CD4-positive, alpha-beta memory T cell (primary cell): ENCODE measurements around the gene MTPN. TPM values are rescaled to one million over a fixed set of nuclear protein-coding genes. Genes with fewer than 3 reads are reported as not detected.

Source experiments
- CTCF ChIA-PET: fragments of 350-600 bp; sonication (Branson Sonifier 250); formaldehyde crosslinking; loops from one replicate; lab custom pipeline; 2021; ENCODE audit warnings: inconsistent platforms; ENCODE audit not compliant: partially characterized antibody; lab: Charles Lee
- POLR2A ChIA-PET: fragments of 350-600 bp; sonication (Branson Sonifier 250); formaldehyde crosslinking; loops from one replicate; lab custom pipeline; 2021; ENCODE audit not compliant: partially characterized antibody; lab: Charles Lee
- DNase-seq, 5 donors: peaks; one replicate each; pipeline versions ENCODE4 v3.0.0 to v3.0.0-alpha.2; 2020 to 2022; ENCODE audit warnings: mixed read lengths in 1 of 5
- H3K27ac ChIP-seq: one replicate; pipeline ENCODE4 v1.7.0; 2013; ENCODE audit warnings: low read depth, low read length
- H3K27me3 ChIP-seq: 2 replicates; pipeline ENCODE4 v1.7.0; 2013; ENCODE audit warnings: mild to moderate bottlenecking, low read length, moderate library complexity; ENCODE audit not compliant: insufficient read depth
- H3K36me3 ChIP-seq: 2 replicates; pipeline ENCODE4 v1.7.0; 2013; ENCODE audit warnings: mild to moderate bottlenecking, low read length, moderate library complexity; ENCODE audit not compliant: insufficient read depth
- H3K4me1 ChIP-seq: 2 replicates; pipeline ENCODE4 v1.7.0; 2013; ENCODE audit warnings: mild to moderate bottlenecking, low read length, moderate library complexity; ENCODE audit not compliant: insufficient read depth
- H3K4me3 ChIP-seq, 2 donors: one replicate each; pipeline ENCODE4 v1.7.0; 2013; ENCODE audit warnings: low read length in 2 of 2, mild to moderate bottlenecking in 1 of 2
- H3K9me3 ChIP-seq, 2 donors: one replicate each; pipeline ENCODE4 v1.7.0; 2013; ENCODE audit warnings: low read length in 2 of 2, control low read depth in 1 of 2; ENCODE audit not compliant: control insufficient read depth in 1 of 2
- H3K27ac Mint-ChIP-seq, 7 donors: one replicate each; pipeline ENCODE4 v1.8.0; 2020 to 2021; ENCODE audit warnings: mixed read lengths in 7 of 7, mild to moderate bottlenecking in 6 of 7, inconsistent platforms in 3 of 7, moderate library complexity in 3 of 7
- H3K27me3 Mint-ChIP-seq, 2 donors: one replicate each; pipeline ENCODE4 v1.8.0; 2020 to 2021; ENCODE audit warnings: mixed read lengths in 2 of 2
- H3K36me3 Mint-ChIP-seq, 2 donors: one replicate each; pipeline ENCODE4 v1.8.0; 2020 to 2021; ENCODE audit warnings: mixed read lengths in 2 of 2, inconsistent platforms in 1 of 2, mild to moderate bottlenecking in 1 of 2
- H3K4me1 Mint-ChIP-seq, 4 donors: one replicate each; pipeline ENCODE4 v1.8.0; 2020 to 2021; ENCODE audit warnings: mixed read lengths in 4 of 4, mild to moderate bottlenecking in 1 of 4
- H3K4me3 Mint-ChIP-seq, 8 donors: one replicate each; pipeline ENCODE4 v1.8.0; 2020 to 2021; ENCODE audit warnings: mixed read lengths in 8 of 8, mild to moderate bottlenecking in 7 of 8, moderate library complexity in 6 of 8, inconsistent platforms in 3 of 8
- H3K9me3 Mint-ChIP-seq, 8 donors: one replicate each; pipeline ENCODE4 v1.8.0; 2020 to 2021; ENCODE audit warnings: mixed read lengths in 8 of 8, mild to moderate bottlenecking in 5 of 8, inconsistent platforms in 3 of 8, moderate library complexity in 1 of 8
- intact Hi-C: fragments of 100-400 bp; cut with micrococcal nuclease; formaldehyde crosslinking; loops from one replicate; pipeline ENCODE4 v1.15.1; 2023
- polyA plus RNA-seq, 2 donors: library from polyadenylated mRNA; unstranded; fragments of 300-500 nt; fragmentation: Illumina TruSeq; gene quantifications; one replicate each; pipeline ENCODE4 v1.2.3, GENCODE V29; 2021
- total RNA-seq, 2 experiments: library from RNA; stranded (reverse); gene quantifications; one replicate each; pipeline ENCODE4 v1.2.3, GENCODE V29; 2021

MTPN gene
- total and polyA plus RNA-seq, 4 experiments from 2014 or later, result 63.6 to 105 (median 83.8) TPM

DNA sequence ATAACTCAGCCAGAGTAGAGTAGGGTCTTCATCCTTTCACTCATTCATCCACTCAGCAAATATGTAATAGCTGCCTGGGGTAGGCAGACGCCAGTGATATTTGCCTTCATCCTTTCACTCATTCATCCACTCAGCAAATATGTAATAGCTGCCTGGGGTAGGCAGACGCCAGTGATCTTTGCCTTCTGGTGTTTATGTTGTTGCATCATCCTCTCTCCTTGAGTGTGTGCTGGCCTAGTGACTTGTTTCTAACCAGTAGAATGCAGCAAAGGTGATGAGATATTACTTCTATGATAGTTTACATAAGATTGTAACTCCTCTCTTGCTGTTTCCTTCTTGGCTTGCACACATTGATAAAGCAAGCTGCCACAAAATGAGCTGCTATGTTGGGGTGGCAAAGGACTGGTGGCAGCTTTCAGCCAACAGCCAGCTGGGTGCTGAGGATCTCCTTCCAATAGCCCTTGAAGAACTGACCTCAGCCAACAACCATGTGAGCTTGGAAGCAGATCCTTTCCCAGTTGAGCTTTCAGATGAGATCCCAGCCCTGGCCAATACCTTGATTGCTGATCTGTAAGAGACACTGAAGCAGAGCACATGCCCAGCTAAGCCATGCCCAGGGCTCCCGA lies 23.2 kb upstream of the MTPN start:
- intact Hi-C loops, result no loop called here
- H3K27me3 Mint-ChIP-seq, result no peaks in the 10 kb centered on the region
- H3K27ac ChIP-seq, result no peak overlapping the region
- H3K4me1 Mint-ChIP-seq, result no peaks in the 10 kb centered on the region
- POLR2A ChIA-PET, result interaction anchor here (0.6 kb wide), 1 partner anchor 8 kb away, joined by 3 read pairs; no protein-coding TSS in a partner anchor
- H3K36me3 ChIP-seq, result no peaks in the 10 kb centered on the region
- CTCF ChIA-PET, result interaction anchor here (1.1 to 4.4 kb wide), 7 partner anchors 9 to 355 kb away, joined by 3 to 29 read pairs (median 5); partner anchors contain the start of gene STMP1
- H3K4me3 ChIP-seq, result no peak overlapping the region
- H3K4me1 ChIP-seq, result no peaks in the 10 kb centered on the region
- H3K36me3 Mint-ChIP-seq, result peaks cover 4 to 26% of the 10 kb centered on the region in 2 donors
- no peaks in the 10 kb centered on the region for H3K9me3 ChIP-seq
- H3K4me3 Mint-ChIP-seq, result no peak overlapping the region
- DNase-seq, result no peak
- H3K27me3 ChIP-seq, result no peaks in the 10 kb centered on the region
- no peak overlapping the region for H3K27ac Mint-ChIP-seq
- H3K9me3 Mint-ChIP-seq, result peaks cover 0 to 2% (median 0%) of the 10 kb centered on the region in 8 donors

DNA sequence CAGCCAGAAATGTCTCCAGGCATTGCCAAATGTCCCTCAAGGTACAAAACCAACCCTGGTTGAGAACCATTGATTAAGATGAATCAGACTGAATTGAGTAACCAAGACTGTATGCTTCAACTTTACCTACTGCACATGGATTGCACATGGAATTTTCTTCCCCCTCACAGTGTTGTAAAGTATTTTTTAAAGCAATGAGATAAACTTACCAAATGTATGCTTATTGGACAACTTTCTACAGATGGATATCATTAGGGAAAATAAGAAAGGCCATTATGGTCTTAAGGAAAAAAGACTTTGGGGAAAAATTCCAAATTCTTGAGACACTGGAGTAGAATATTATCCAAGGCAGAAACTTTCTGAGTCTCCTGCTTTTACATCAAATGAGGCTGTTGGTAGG lies 20.9 kb upstream of the MTPN start:
- H3K27ac Mint-ChIP-seq, result no peak overlapping the region
- DNase-seq, result no peak
- CTCF ChIA-PET, result interaction anchor here (4.4 kb wide), 1 partner anchor 12 kb away, joined by 29 read pairs; no protein-coding TSS in a partner anchor
- H3K4me3 Mint-ChIP-seq, result no peak overlapping the region
- peaks cover 19% of the 10 kb centered on the region for H3K4me1 ChIP-seq
- H3K27me3 Mint-ChIP-seq, result no peaks in the 10 kb centered on the region
- POLR2A ChIA-PET, result no interaction called here
- no peaks in the 10 kb centered on the region for H3K36me3 ChIP-seq
- no peak overlapping the region for H3K4me3 ChIP-seq
- no peaks in the 10 kb centered on the region for H3K27me3 ChIP-seq
- intact Hi-C loops, result no loop called here
- no peak overlapping the region for H3K27ac ChIP-seq
- H3K36me3 Mint-ChIP-seq, result peaks cover 2 to 29% of the 10 kb centered on the region in 2 donors
- H3K4me1 Mint-ChIP-seq, result peaks cover 8 to 15% (median 11%) of the 10 kb centered on the region in 4 donors
- H3K9me3 ChIP-seq, result no peaks in the 10 kb centered on the region
- peaks cover 0 to 2% (median 0%) of the 10 kb centered on the region in 8 donors for H3K9me3 Mint-ChIP-seq

DNA sequence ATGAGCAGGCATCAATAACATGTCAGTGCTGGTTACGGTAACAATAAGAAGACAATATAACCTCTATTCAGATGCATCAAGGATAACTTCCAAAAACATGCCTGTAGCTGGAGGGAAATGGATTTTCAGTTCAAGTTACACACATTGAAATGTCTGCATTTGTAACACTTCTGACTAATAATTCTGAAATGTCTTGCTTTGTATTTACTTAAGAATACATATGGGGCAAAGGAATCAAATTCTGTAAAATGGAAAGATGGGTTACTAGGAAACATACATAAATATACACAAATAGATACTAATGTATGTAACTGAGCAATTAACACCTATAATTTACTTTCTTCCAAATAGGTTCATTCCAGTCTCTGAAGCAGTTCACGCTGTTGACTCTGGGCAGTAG lies 18.6 kb upstream of the MTPN start:
- no peak overlapping the region for H3K4me3 Mint-ChIP-seq
- intact Hi-C loops, result no loop called here
- POLR2A ChIA-PET, result no interaction called here
- H3K4me1 Mint-ChIP-seq, result peaks cover 13 to 25% (median 21%) of the 10 kb centered on the region in 4 donors
- peaks cover 2 to 22% of the 10 kb centered on the region in 2 donors for H3K36me3 Mint-ChIP-seq
- no peak for DNase-seq
- Histone ChIP-seq H3K27ac (no peak overlapping the region), H3K4me3 (no peak overlapping the region), H3K36me3 (no peaks in the 10 kb centered on the region), H3K27me3 (no peaks in the 10 kb centered on the region), H3K9me3 (no peaks in the 10 kb centered on the region), H3K4me1 (peaks cover 27% of the 10 kb centered on the region)
- no peaks in the 10 kb centered on the region for H3K27me3 Mint-ChIP-seq
- H3K9me3 Mint-ChIP-seq, result peaks cover 0 to 2% (median 0%) of the 10 kb centered on the region in 8 donors
- CTCF ChIA-PET, result interaction anchor here (2.7 to 3.0 kb wide), 2 partner anchors 14 to 195 kb away, joined by 8 to 27 read pairs; no protein-coding TSS in a partner anchor
- H3K27ac Mint-ChIP-seq, result peak overlapping the region in 1 of 7 donors; percentile 18

DNA sequence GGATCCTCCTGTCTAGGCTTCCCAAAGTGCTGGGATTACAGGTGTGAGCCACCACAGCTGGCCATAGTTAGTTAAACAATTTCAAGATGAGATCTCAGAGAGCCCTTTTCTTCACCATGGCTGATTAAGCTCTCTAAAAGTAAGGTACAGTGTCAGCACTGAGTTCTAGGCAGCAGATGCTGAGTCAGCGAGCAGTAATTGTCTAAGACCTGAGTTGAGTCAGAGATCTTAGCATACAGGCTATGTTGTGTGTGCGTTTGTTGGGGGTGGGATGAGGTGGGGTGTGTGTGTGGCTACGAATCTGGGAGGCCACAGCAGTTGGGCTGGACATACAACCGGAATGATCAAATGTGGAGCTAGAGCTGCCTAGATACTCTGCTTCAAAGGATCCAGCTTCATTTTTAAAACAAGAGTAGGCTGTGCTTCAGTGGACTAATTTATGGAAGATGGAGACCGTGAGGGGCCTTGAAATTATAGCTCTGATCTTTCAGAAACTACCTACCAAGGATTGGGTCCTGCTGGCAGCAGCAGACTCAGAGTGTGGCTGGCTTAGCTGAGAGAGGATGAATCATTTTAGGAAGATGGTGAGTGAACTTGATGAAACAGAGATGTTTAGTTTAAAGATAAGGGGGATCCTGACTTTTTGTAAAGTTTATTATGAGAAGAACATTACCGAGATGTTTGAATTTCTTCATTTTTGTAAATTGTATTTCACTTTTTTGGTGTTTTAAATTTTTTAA lies 17.5 kb upstream of the MTPN start:
- ChIA-PET POLR2A (interaction anchor here (1.3 to 2.4 kb wide), 2 partner anchors 11 to 14 kb away, joined by 3 to 13 read pairs; no protein-coding TSS in a partner anchor), CTCF (interaction anchor here (1.0 to 3.0 kb wide), 5 partner anchors 12 to 193 kb away, joined by 3 to 27 read pairs (median 8); no protein-coding TSS in a partner anchor)
- H3K9me3 Mint-ChIP-seq, result no peaks in the 10 kb centered on the region
- peak overlapping the region in 2 of 8 donors; percentile 13 to 22 for H3K4me3 Mint-ChIP-seq
- H3K27ac Mint-ChIP-seq, result peak overlapping the region in 5 of 7 donors; percentile 27 to 81 (median 52)
- intact Hi-C loops, result no loop called here
- peaks cover 13 to 26% (median 22%) of the 10 kb centered on the region in 4 donors for H3K4me1 Mint-ChIP-seq
- peaks cover 2 to 16% of the 10 kb centered on the region in 2 donors for H3K36me3 Mint-ChIP-seq
- H3K27me3 ChIP-seq, result no peaks in the 10 kb centered on the region
- no peaks in the 10 kb centered on the region for H3K27me3 Mint-ChIP-seq
- no peaks in the 10 kb centered on the region for H3K36me3 ChIP-seq
- DNase-seq, result no peak
- H3K4me1 ChIP-seq, result peaks cover 28% of the 10 kb centered on the region
- H3K9me3 ChIP-seq, result no peaks in the 10 kb centered on the region
- no peak overlapping the region for H3K4me3 ChIP-seq
- H3K27ac ChIP-seq, result no peak overlapping the region

DNA sequence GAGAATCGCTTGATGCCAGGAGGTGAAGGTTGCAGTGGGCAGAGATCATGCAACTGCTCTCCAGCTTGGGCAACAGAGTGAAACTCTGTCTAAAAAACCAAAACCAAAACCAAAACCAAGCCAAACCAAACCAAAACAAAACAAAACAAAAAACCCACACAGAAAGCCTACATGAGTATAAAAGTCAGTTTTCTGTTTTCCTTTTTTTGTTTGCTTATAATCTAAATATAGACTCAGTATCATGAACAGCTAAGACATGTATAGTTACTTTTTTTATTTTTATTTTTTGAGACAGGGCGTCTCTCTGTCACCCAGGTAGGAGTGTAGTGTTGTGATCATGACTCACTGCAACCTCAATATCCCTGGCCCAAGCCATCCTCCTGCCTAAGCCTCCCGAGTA lies 16.8 kb upstream of the MTPN start:
- peaks cover 13 to 30% (median 22%) of the 10 kb centered on the region in 4 donors for H3K4me1 Mint-ChIP-seq
- Histone ChIP-seq H3K27me3 (no peaks in the 10 kb centered on the region), H3K36me3 (no peaks in the 10 kb centered on the region), H3K27ac (no peak overlapping the region), H3K4me1 (peaks cover 28% of the 10 kb centered on the region), H3K4me3 (no peak overlapping the region), H3K9me3 (no peaks in the 10 kb centered on the region)
- intact Hi-C loops, result no loop called here
- H3K27ac Mint-ChIP-seq, result peak overlapping the region in 6 of 7 donors; percentile 27 to 81 (median 75)
- H3K36me3 Mint-ChIP-seq, result peaks cover 2 to 21% of the 10 kb centered on the region in 2 donors
- peak overlapping the region in 5 of 8 donors; percentile 9 to 65 (median 49) for H3K4me3 Mint-ChIP-seq
- CTCF ChIA-PET, result interaction anchor here (1.0 to 3.0 kb wide), 5 partner anchors 11 to 193 kb away, joined by 3 to 27 read pairs (median 8); no protein-coding TSS in a partner anchor
- H3K27me3 Mint-ChIP-seq, result no peaks in the 10 kb centered on the region
- H3K9me3 Mint-ChIP-seq, result no peaks in the 10 kb centered on the region
- POLR2A ChIA-PET, result interaction anchor here (1.3 to 2.4 kb wide), 2 partner anchors 11 to 13 kb away, joined by 3 to 13 read pairs; no protein-coding TSS in a partner anchor
- peak in 2 of 5 donors; percentile 13 to 28 for DNase-seq

GRCh38 chr7:135991906-135992305 lies 14.7 kb upstream of the MTPN start:
- Histone ChIP-seq H3K4me1 (peaks cover 28% of the 10 kb centered on the region), H3K4me3 (no peak overlapping the region), H3K9me3 (no peaks in the 10 kb centered on the region), H3K27ac (no peak overlapping the region), H3K27me3 (no peaks in the 10 kb centered on the region), H3K36me3 (no peaks in the 10 kb centered on the region)
- no peak overlapping the region for H3K27ac Mint-ChIP-seq
- intact Hi-C loops, result no loop called here
- H3K27me3 Mint-ChIP-seq, result no peaks in the 10 kb centered on the region
- DNase-seq, result no peak
- CTCF ChIA-PET, result no interaction called here
- peaks cover 13 to 30% (median 22%) of the 10 kb centered on the region in 4 donors for H3K4me1 Mint-ChIP-seq
- peaks cover 0 to 8% of the 10 kb centered on the region in 2 donors for H3K36me3 Mint-ChIP-seq
- POLR2A ChIA-PET, result interaction anchor here (0.7 to 3.2 kb wide), 4 partner anchors 9 to 43 kb away, joined by 3 to 15 read pairs (median 4); no protein-coding TSS in a partner anchor
- no peaks in the 10 kb centered on the region for H3K9me3 Mint-ChIP-seq
- peak overlapping the region in 1 of 8 donors; percentile 45 for H3K4me3 Mint-ChIP-seq
